ENCODE data around the gene SCFD2.
"Not testable (repeated sequence)": the region's sequence is repeated elsewhere in the genome, so short reads cannot be mapped to it uniquely, and the experiment has no call there.

The SCFD2 gene

DNA sequence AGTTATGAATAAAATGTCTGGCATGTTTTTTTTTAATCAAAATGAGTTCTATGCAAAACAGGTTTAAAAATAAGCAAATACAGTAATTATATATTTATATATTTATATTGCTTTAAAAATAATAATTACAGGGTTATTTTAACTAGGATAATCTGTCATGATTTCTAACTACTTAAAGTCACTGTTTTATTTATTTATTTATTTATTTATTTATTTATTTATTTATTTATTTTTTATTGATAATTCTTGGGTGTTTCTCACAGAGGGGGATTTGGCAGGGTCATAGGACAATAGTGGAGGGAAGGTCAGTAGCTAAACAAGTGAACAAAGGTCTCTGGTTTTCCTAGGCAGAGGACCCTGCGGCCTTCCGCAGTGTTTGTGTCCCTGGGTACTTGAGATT, 129.2 kb downstream of the SCFD2 start:
- not testable (repeated sequence) for FAIRE-seq

DNA sequence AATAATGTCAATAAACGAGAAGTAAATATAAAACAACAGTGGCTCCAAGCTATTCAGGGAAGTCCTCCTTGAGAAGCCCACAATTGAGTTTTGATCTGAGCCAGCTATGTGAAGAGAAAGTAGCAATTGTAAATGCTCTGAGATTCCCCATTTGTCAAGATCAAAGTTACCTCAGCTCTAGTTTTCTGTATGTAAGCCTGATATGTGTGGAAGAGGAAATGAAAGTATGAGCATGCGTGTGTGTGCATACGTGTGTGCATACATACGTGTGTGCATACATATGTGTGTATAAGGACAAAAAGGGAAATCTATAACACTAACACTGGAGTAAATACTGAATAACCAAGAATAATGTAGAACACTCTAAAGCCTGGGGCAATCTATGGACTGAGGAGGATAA, 130.3 kb downstream of the SCFD2 start:
- no peak for FAIRE-seq

- FAIRE-seq: no peak
Measured at GRCh38 chr4:53234669-53235068, 131.2 kb downstream of the SCFD2 start.

DNA sequence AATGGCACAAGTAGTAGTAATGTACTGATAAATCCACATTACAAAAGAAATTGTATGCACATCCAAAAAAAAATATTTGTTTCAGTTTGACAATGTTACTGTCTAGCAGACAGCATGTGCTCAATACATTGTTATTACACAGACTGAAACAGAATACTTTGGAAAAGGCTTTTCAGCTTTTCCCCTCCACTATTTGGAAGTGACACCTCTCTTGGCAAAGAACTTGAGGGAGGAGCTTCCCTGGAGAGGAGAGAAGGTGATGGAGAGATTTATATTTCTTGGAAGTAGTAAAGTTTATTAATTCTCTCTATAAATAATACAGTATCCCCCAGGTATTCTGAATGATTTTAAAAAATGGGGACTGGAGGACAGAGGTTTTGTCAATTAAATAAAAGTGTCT, 131.8 kb downstream of the SCFD2 start:
- FAIRE-seq: no peak

DNA sequence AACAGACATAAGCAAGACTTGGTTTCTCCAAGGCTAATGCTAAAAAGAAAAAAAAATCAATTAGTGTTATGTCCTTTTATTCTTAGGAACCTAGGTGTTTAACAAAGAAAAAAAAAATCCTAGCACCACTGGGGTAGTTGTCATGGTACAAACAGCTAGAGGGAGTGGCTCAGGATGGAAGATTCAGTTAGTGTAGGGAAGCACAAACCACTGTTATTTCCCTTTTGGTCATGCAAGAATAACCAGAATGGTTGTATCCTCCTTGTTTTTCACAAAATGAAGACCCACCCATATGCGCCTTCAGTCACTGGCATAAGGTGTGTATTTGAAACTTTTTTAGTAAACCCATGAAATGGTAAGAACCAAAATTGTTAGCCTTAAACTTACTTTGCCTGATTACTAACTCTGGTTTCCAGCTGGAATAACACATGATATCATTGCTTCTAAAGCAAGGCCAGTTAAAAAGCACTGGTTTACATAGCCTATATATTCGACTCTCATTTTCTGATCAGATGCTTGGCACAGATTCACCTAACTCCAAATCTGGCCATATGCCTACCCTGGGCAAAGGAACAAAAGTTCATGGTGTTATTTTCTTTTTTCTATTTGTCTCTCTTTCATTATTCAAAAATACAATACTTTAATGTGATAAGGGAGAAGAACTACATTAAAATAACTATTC, 132.6 kb downstream of the SCFD2 start:
- FAIRE-seq: no peak

GRCh38 chr4:53232371-53232770, 133.5 kb downstream of the SCFD2 start:
- no peak for FAIRE-seq

- FAIRE-seq: no peak
Measured at GRCh38 chr4:53228036-53228435, 137.8 kb downstream of the SCFD2 start.

DNA sequence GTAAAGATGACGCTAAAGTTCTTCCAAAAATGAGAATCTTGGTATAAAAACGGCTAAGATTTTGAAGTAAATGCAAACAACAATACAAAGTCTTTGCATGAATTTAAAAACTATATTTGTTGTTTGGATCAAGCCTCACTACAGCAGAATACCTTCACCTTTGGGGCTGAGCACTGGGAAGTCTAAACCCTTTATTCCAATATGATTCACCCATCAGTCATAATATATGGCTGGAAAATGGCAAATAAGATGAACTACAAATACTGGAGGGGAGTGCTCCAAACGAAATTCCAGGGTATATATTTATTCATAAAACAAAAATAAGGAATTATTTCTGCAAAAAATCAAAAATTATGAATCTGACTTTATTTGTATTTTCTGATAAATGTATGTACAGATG, 138.4 kb downstream of the SCFD2 start:
- no peak for FAIRE-seq

DNA sequence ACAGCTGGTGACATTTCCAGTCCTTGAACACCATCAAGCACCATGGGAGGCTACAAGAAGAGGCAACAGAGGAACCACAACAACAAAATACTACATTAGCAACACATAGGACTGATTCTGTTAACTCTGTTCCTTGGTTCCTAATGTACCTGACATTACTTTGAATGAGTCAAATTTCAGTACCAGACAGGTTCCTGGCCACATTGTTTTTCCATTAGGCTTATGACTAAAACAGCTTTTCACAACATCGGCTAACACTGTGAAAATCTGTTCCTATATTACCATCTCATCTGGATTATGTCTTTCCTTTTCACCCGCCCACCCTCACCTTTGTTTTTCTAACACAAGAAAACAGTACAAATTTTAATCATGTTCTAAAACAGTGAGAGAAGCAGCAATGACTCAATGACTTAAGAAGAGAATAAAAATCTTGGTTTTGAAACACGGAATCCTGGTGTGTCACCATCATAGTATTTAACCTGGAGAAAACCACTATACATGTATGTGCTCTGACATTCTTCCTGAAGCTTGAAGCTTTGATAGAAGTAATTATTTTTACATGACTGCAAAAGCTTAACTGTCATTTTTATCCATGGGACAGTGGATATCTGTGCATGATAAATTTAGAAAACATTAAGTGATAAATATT, 143.9 kb downstream of the SCFD2 start:
- no peak for FAIRE-seq

GRCh38 chr4:53219148-53219547, 146.7 kb downstream of the SCFD2 start:
- FAIRE-seq: not testable (repeated sequence)

DNA sequence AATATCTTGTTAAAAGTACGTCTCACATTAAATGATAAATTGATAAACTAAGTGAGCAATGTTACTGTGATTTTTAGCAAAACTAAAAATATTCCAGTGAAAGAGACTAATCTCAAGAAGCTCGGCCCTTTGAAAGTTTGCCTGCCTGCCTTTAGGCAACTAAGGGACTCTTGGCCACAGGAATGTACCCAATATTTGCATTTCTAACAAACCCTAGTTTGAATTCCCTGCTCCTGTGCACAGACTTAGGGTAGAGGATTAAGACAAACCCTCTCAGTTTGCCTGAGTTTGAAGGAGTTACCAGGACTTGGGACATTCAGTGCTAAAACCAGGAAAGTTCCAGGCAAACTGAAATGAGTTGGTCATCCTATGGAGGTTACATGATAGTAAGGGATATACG, 157.1 kb downstream of the SCFD2 start:
- FAIRE-seq: no peak

DNA sequence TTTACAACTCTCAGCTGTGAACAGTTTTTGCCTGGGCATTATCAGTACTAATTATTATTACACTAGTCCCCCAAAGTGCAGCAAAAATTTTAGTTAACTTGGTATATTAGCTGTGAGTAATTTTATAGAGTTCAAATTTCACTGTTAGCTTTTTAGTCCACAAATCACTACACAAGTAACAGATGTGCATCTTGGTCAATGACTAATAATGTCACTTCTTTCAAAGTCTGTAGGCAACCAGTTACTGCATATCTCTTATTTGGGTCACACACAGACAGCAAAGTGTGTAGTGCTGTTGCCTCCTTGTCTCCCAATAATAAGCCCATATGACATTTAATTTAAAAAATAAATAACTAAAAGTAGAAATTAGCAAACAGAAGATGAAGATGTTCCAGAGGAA, 159.9 kb downstream of the SCFD2 start:
- no peak for FAIRE-seq

DNA sequence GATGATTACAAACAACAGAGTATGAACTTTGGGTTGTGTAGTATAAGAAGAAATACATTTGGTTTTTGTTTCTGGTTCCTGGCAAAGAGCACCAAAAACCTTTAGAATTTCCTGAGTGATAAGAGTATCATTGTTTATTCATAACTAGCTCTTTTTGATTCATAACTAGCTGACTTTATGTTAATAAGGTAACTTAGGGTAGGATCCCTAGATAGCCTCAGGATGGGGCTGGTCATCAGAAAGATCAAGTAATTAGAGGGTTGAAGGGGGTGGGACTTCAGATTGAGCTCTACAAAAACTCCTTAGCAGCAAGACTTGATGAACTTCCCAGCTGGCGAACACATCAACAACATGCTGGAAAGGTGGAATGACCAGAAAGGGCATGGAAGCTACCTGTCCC, 166.5 kb downstream of the SCFD2 start:
- no peak for FAIRE-seq

GRCh38 chr4:53197772-53198142, 168.1 kb downstream of the SCFD2 start:
- no peak for FAIRE-seq

GRCh38 chr4:53196882-53197771, 168.7 kb downstream of the SCFD2 start:
- peak; percentile 96 for FAIRE-seq

GRCh38 chr4:53195815-53196661, 169.8 kb downstream of the SCFD2 start:
- peak; percentile 47 for FAIRE-seq

DNA sequence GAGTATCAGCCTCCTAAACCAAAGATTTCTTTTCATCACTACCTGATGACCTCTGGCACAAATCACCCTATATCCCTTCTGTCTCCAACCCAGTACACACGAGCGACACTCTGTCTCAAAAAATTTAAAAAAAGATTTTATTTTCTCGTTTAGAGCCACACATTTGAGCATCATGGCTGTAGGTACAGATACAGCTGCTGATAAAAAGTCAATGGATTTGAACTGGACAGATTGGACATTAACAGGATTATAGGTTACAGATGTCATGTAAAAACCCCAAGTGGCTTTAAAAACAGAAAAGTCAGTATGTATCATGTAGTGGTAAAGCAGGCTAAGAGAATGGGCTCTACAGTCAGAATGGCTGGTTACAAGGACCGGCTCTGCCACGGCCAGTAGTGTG, 171.1 kb downstream of the SCFD2 start:
- no peak for FAIRE-seq

DNA sequence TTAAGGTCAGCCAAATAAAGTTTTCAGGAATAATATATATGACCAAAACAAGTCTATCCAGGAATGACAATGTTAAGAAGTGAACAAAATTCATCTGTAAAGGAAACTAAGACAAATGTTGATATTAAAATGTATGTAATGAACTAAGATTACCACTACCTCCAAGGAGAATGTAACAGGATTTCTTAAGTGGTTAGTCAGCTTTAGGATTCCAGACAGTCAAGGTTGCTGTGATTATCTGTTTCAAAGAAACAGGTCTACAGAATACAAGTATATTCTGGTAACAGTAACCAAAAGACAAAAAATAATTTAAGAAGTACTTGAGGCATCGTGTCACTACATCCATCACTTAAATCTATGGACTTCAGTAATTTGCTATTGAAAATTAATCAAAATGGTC, 172.8 kb downstream of the SCFD2 start:
- no peak for FAIRE-seq

DNA sequence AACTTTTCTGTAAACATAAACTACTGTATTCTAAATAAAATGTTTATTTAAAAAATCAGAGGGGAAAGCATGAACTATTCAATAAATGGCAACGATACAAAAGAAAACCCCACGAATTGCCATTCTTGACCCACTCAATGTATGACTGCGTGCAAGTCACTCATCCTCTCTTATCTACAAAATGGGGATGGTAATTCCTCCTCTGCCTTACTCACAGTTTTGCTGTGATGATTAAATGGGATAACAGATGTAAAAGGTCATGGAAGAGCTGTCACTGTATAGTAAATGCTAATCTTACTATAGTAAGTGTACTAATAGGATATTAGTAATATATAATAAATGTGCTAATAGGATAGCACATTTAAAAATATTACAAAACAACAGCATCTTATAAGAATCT, 173.4 kb downstream of the SCFD2 start:
- no peak for FAIRE-seq

DNA sequence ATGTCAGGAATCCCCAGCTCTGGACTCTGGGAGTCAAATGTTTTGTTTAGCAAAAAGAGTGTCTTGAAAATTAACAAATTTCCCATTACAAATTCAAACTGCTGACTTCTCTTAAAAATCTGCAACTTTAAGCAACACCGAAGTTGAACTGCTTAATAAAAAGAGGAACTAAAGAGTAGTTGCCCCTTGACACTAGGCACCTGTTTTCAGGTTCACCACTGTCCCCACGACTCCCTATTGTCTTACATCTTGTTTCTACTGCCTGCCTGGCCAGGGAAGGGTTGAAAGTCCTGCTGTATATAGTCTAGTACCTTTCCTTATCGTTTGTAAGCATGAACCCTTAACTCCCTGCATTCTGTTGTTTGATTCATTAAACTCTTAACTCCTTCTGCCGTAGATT, 173.9 kb downstream of the SCFD2 start:
- no peak for FAIRE-seq

- FAIRE-seq: no peak
Measured at GRCh38 chr4:53189011-53189410, 176.8 kb downstream of the SCFD2 start.

GRCh38 chr4:53186714-53187358, 179.0 kb downstream of the SCFD2 start:
- no peak for FAIRE-seq

Data from TTC549 (cell line).